HuH-7 (cell line): ENCODE results near the gene CHI3L1.
"Not testable (repeated sequence)": the region's sequence is repeated elsewhere in the genome, so short reads cannot be mapped to it uniquely, and the experiment has no call there.

Experiments
- DNase-seq: peaks from one replicate; pipeline ENCODE4 v3.0.0; 2011; ENCODE audit warnings: low spot score

The CHI3L1 gene

DNA sequence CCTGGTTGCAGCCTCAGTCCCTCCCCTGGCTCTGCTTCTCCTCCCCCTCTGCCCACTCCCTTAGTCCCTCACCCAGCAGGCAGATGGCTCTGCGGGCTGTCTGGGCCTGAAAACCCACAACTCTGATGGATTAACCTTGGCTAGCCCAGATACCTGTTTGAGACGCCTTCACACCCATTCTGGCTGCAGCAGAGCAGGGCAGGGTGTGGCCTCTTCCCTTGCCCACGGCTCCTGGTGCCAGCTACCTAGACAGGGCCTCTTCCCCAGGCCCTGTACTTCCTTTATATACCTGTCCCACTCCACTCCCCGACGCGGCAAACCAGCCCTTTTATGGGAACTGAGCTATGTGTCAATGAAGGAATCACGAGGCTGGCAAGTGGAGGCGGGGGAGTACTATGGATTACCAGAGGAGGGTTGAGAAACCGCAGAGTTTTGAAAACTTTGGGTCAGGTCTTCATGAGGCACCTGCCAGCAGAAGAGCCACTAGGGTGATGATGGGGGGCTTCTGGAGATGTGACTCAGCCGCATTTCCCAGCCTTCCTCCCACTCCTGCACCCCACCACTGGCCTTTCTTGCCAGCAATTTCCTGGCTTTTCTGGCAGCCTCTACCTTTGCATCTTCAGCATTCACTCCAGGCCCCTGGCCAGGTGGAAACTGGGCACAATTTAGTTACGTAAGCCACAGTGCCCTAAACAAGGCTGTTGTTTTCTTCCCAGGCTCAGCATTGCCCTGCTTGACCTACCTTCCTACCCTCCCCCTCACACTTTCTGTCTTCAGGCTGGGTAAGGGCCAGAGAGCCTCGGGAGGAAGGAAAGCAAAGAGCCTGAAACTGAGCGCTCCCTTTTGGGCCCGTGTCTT lies at the start of gene CHI3L1:
TSS of gene CHI3L1 (minus strand) at position 259 of the 858 bp plus-strand sequence. CDS start at position 178, 81 bp downstream.
- no peak for DNase-seq

DNA sequence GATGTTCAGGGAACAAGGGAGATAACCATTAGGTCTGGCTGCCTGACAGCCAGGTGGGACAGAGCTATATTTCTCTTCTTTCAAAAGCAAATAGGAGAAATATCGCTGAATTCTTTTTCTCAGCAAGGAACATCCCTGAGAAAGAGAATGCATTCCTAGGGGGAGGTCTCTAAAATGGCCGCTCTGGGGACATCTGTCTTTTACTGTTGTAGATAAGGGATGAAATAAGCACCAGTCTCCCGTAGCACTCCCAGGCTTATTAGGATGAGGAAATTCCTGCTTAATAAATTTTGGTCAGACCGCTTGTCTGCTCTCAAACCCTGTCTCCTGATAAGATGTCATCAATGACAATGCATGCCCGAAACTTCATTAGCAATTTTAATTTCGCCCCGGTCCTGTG lies 48.4 kb upstream of the CHI3L1 start:
- DNase-seq, result not testable (repeated sequence)

DNA sequence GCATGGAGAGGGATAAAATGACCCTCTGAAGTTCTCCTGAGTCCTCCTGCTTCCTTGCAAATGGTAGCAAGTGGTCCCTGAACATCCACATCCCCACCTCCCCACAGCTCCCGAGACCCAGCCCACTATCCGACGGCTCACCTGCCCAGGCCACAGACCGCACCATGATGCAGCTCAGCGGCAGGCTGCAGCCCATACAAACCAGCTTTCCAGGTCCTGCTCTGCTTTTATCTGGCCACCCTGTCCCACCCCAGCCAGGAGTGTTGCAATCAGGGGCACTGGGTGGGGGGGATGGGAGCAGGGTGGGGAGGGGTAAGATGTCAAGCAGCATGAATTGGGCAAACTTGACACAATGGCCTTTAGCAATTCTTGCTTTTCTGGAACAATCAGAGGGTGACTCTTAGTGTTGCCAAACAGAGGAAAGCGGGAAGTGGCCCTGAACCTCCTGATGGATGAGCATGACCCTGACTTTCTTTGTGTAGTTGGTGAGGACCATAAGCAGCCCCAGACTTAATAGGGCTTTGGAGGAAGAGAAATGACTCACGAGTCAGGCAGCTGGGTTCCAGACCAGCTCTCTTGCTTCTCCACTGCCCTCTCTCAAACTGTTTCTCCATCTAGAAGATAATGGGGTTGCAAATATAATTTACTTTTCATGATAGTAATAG lies 43.1 kb upstream of the CHI3L1 start, which contains the start of gene CHIT1:
TSS of gene CHIT1 (minus strand) at position 203 of the 665 bp plus-strand sequence. CDS start at position 166, 37 bp downstream.
- DNase-seq, result no peak

GRCh38 chr1:203228670-203229069 lies 42.2 kb upstream of the CHI3L1 start:
- no peak for DNase-seq

- no peak for DNase-seq
These were observed 41.0 kb upstream of the CHI3L1 start for GRCh38 chr1:203227371-203228083.

GRCh38 chr1:203225071-203225470 lies 38.6 kb upstream of the CHI3L1 start:
- DNase-seq, result no peak

- no peak for DNase-seq
These were observed 36.7 kb upstream of the CHI3L1 start for GRCh38 chr1:203223012-203223775.

- no peak for DNase-seq
These were observed 33.4 kb upstream of the CHI3L1 start for GRCh38 chr1:203219934-203220333.

DNA sequence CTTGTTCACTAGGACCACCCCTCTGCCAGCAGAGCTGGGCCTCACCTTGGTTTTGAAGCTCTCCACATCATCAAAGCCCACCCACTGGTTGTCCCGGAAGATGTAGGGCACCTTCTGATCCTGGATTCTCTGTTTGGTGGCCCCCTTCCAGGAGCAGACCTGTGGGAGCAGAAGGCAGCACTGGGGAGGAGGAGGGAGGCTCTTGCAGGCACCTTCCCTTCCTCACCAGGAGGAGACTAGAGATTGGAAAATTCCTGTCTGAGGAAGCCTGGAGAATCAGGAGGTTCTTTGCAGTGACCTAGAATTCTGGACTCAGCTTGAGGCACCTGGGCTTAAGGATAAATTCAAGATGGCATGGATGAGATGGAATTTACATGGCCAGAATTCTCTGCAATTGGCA lies 32.7 kb upstream of the CHI3L1 start:
- no peak for DNase-seq

DNA sequence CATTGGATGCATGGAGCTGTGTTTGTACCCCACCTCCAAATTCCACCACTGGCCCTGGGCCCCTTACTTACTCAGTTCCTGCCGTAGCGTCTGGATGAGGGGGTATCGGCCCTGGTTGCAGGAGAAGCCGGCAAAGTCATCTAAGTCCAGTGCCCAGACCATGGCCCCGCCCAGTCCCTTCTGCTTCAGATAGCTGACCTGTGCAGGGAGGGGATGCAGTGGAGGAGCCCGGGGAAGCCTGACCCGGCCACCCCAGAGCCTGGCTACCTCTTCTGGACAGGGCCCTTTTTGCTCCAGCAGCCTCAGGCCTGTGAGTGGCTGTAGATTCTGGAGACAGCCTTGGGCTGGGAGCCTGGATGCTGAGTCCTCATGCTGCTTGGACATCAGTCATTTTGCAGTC lies 31.2 kb upstream of the CHI3L1 start:
- DNase-seq, result no peak

- DNase-seq, result no peak
These were observed 30.7 kb upstream of the CHI3L1 start for GRCh38 chr1:203217139-203217655.

DNA sequence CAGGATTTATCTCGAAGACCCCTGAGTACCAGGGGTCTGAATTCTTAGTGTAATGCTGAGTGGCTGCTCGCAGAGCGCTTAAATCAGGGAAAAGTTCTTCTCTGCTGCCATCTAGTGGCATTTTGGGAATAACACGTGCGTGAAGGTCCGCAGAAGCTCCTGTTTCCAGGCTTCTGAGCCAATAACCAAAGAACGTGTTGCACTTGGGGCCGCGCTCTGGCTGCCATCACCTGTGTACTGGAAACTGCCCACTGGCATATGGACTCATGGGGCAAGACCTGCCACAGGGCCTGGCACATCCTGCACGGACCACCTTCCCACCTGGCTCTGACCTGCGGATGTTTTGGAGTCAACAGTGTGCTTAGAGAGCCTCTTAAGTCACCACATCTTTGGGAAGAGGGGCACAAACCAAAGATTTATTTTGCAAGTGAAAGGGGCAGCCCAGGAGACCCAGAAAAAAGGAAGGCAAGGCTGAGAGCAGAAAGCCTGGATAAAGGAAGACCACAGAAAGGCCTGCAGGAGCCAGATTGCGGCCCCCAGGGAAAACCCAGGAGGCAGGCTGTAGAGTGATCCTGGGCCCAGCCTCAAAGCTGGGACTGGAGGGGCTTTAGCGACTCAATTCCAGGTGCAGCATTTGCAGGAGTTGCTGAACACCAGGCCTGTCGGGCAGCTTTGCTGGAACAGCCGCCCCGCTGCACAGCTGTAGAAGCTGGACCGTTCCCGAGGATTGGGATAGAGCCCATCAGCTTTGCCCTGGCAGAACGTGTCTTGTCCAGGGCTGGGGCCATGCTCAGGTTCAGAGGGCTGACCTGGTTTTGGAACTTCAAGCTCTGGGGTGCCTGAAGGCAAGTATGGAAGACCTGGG lies 30.0 kb upstream of the CHI3L1 start:
- peak; percentile 50 for DNase-seq

- DNase-seq, result no peak
These were observed 29.1 kb upstream of the CHI3L1 start for GRCh38 chr1:203215573-203215972.

- DNase-seq, result no peak
These were observed 28.4 kb upstream of the CHI3L1 start for GRCh38 chr1:203214871-203215270.

DNA sequence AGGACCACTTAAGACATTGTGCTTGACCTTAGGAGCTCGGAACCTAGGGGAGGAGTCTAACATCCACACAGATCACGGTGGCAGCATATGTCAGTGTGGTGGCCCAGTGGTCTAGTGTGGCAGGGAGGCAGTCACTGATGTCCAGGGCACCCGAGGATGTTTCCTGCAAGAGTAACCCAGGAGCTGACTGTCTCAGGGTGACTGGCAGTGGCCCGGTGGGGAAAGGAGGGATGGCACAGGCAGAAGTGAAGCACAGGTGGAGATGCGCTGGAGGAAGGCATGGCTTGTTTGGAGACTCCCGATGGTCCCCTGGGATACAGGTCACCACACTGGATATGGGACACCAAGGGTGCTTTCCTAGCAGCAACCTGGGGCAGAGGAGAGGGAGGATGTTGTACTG lies 26.6 kb upstream of the CHI3L1 start:
- DNase-seq, result no peak

DNA sequence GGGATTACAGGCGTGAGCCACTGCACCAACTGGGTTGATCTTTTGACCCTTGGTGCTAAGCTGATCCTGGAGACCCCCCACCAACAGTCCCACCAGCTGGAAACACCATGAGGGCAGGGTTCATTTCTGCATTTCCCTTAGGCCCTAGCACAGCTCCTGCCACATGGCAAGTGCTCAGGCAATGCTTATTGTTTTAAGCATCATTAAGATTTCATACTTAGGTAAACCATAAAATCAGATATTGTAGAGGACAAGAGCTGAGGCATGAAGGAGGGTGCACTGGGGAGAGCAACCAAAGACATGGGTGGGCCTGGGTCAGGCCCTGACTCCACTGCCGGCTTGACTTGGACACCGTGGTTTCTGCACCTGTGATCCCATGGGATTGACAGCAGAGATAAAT lies 25.3 kb upstream of the CHI3L1 start:
- DNase-seq, result no peak

DNA sequence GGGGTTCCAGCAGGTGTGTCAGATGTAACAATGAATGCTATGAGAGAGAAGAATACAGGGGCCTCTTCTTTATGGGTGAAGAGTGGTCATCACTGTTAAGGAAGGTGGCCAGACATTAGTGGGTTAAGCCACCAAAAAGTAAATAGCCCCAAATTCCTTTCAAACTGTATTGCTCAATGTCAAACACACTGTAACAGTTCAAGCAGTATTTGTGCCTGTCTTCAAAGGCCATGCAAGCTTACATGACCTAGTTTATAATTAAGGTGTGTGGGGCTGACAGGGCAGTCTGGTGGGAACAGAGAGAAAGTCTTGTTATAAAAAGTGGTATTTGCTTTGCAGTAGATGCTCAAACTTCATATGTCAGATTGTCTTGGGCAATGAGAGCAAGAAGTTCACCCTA lies 24.5 kb upstream of the CHI3L1 start:
- no peak for DNase-seq

GRCh38 chr1:203210350-203210749 lies 23.8 kb upstream of the CHI3L1 start:
- DNase-seq, result no peak

GRCh38 chr1:203208181-203208580 lies 21.7 kb upstream of the CHI3L1 start:
- DNase-seq, result no peak

GRCh38 chr1:203207751-203208150 lies 21.2 kb upstream of the CHI3L1 start:
- DNase-seq, result no peak
